ENCODE data around the gene BCL6B.
"Not testable (repeated sequence)": the region's sequence is repeated elsewhere in the genome, so short reads cannot be mapped to it uniquely, and the experiment has no call there.

The BCL6B gene, protein sequence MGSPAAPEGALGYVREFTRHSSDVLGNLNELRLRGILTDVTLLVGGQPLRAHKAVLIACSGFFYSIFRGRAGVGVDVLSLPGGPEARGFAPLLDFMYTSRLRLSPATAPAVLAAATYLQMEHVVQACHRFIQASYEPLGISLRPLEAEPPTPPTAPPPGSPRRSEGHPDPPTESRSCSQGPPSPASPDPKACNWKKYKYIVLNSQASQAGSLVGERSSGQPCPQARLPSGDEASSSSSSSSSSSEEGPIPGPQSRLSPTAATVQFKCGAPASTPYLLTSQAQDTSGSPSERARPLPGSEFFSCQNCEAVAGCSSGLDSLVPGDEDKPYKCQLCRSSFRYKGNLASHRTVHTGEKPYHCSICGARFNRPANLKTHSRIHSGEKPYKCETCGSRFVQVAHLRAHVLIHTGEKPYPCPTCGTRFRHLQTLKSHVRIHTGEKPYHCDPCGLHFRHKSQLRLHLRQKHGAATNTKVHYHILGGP

GRCh38 chr17:7022781-7023571 is at the start of gene BCL6B:
TSS of gene BCL6B (plus strand) at chr17:7023050. CDS start at chr17:7023672, 622 bp downstream.
- DNase-seq (ENCODE audit: low read depth), result no peak

GRCh38 chr17:6979440-6979839 is 43.4 kb upstream of the BCL6B start:
- not testable (repeated sequence) for DNase-seq (ENCODE audit: low read depth)

DNA sequence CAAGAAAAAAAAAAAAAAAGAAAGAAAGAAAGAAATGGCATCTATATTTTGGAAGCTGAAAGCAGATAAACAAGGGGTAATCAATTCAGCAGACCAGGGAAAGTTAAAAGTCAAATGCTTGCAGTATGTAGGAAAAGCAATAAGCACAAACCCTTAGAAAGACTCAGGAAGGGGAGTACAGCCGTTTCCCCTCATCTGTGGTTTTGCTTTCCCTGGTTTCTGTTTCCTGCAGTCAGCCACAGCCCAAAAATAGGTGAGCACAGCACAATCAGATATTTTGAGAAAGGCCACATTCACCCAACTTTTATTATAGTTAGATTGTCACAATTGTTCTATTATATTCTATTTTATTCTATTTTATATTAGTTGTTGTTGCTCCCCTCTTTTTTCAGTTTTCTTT is 41.4 kb upstream of the BCL6B start:
- no peak for DNase-seq (ENCODE audit: low read depth)

GRCh38 chr17:6985266-6985665 is 37.6 kb upstream of the BCL6B start:
- DNase-seq (ENCODE audit: low read depth), result no peak

- no peak for DNase-seq (ENCODE audit: low read depth)
Measured at GRCh38 chr17:6986676-6987075, 36.2 kb upstream of the BCL6B start.

GRCh38 chr17:6989779-6990178 is 33.1 kb upstream of the BCL6B start:
- no peak for DNase-seq (ENCODE audit: low read depth)

DNA sequence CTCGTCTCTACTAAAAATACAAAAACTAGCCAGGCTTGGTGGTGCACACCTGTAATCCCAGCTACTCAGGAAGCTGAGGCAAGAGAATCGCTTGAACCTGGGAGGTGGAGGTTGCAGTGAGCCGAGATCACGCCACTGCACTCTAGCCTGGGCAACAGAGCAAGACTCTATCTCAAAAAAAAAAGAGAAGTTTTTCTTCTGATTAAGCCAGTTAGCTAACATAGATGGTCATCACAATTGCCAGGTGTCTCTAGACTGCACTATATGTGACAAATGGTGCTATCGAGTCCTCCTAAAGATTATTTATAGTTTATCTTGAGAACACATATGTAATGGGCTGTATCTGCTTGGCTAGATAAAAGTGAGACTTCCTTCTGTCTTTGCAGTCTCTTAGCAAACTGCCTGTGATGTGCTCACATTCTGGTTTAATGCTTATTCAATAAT is 29.2 kb upstream of the BCL6B start:
- DNase-seq (ENCODE audit: low read depth), result not testable (repeated sequence)

DNA sequence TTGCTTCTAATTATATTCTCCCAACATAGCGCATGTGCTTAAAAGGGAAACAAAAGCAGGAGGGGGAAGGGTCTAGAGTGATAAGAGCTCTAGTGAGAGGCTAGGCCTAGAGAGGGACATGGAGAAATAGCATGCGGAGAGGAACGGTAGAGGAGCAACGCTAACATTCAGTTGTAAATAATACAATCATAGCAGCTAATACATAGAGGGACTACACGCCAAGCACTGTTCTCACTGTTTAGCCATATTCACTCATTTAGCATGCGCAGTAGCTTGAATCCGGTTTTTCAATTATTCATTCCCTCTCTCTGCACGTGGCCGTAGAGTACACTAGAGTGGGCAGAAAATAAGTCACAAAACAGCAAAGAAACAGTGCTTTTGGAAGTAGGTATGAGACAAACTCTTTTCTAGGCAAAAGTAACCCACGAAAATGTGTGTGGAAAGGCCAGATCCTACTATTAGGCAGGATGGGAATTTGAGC is 28.7 kb upstream of the BCL6B start:
- DNase-seq (ENCODE audit: low read depth), result no peak

GRCh38 chr17:6994666-6995256 is 28.1 kb upstream of the BCL6B start:
- DNase-seq (ENCODE audit: low read depth), result no peak

DNA sequence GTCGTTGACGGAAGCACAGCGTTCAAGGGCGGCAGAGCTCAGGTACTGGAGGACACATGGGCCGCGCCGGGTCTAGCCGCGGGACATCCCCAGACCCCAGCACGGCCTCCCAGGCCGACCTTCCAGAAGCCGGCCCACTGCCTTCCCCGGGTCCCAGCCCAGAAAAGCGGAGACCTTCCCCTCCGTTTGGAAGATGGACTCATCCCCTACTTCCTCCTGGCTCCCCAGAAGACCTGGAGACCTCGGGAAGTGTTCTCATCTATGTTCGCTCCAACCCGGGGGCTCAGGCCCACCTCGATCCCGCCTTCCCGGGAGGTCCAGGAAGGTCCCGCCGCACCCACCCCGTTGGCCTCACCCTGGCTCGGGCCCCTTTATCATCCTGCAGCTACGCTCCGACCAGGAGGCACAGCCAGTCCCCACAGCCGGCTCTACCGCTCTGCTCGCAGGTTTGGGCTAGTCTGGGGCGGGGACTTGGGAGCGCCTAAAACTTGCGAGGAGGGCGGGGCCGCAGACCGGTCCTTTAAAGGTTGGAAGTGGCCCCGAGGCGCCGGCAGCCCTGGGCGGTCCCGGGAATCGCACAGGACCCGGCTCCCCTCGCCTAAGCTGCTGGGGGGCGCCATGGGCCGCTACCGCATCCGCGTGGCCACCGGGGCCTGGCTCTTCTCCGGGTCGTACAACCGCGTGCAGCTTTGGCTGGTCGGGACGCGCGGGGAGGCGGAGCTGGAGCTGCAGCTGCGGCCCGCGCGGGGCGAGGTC is 27.2 kb upstream of the BCL6B start, which contains the start of gene ALOX12:
Gene ALOX12, plus strand, starts transcription at position 550 of the 756 bp plus-strand sequence. Its CDS starts 69 bp downstream, at position 619.
- DNase-seq (ENCODE audit: low read depth), result no peak

DNA sequence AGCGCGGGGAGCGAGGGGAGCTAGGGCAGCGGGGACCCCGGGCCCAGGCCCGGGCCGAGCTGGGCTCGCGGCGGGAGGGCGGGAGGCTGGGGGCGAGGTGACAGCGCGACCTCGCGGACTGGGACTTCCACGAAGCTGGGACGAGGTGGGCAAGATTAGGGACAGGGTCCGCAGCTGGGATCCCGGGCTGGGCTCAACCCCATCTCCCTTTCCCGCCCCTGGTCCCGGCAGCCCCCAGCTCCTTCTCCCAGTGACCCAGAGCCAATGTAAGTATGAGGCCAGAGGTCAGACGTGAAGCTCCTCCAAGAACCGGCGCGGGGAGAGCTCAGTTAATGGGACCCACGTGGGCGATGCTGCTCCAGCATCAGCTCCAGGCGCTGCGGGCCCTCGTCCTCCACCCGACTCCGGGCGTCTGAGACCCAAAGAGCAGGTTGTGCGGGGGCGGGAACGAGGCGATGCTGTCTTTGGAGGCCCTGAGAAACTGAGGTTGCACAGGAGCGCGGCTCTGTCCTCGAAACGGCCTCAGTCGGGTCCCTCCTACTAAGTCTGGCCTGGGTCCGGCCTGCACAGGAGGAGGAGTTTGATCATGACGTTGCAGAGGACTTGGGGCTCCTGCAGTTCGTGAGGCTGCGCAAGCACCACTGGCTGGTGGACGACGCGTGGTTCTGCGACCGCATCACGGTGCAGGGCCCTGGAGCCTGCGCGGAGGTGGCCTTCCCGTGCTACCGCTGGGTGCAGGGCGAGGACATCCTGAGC is 26.4 kb upstream of the BCL6B start:
- no peak for DNase-seq (ENCODE audit: low read depth)

GRCh38 chr17:6997171-6997570 is 25.7 kb upstream of the BCL6B start:
- DNase-seq (ENCODE audit: low read depth), result no peak

- no peak for DNase-seq (ENCODE audit: low read depth)
Measured at GRCh38 chr17:6998855-6999508, 23.9 kb upstream of the BCL6B start.

DNA sequence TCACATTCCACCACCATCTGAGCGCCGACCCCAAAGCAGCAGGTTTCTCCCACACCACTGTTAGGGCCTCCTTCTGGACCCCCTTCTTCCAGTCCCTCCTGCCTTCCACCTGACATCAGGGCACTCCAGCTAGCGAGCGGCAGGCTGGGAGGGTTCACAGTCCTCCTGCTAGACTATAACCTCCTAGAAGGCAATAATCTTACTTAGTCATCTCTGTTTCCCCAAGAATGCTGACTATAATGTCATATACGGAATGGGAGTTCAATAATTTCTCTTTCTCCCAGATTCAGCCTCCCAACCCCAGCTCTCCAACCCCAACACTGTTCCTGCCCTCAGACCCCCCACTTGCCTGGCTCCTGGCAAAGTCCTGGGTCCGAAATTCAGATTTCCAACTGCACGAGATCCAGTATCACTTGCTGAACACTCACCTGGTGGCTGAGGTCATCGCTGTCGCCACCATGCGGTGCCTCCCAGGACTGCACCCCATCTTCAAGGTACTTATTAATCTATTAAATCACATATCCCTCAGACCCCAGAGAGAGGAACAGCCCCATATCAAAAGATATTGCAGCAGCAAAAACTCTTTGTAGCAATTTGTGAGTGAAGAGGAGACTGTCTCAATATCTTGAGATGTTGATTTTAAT is 21.4 kb upstream of the BCL6B start:
- DNase-seq (ENCODE audit: low read depth), result no peak

GRCh38 chr17:7002288-7003047 is 20.4 kb upstream of the BCL6B start:
- no peak for DNase-seq (ENCODE audit: low read depth)

- no peak for DNase-seq (ENCODE audit: low read depth)
Measured at GRCh38 chr17:7003745-7004144, 19.1 kb upstream of the BCL6B start.

DNA sequence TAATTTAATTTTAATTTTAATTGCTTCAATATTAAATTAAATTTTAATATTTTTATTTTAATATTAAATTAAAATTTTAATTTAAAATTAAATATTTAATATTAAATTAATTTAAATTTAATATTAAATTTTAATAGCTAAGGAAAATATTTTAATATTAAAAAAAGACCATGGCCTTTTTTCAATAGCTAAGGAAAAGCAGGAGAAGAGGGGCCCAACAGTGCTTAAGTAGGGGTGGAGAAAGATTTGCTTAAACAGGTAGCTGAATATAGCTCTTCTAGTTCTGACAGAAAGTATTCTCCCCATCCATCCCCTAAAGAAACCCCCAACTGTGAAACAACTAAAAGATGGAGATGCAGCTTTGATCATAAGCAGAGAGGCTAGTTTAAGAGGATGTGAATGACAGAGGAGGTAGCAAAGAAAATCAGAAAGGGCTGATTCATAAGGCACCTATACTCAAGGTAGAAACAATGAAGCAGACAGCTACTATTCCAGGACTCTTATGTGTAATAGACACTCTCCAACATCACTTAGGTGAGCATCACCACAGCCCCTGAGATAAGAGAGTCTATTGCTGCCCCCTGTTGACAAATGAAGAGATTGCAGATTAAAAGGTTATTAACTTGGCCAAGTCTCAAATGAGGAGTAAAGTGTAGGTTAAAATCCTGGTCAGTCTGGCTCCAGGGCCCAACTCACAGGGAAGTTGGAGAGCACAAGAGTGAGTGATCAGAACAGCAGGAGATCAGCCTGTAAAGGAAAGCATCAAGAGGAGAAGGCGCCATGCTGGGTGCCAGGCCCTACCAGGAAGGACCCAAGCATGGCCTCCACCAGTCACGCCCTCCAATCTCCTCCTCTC is 18.2 kb upstream of the BCL6B start:
- no peak for DNase-seq (ENCODE audit: low read depth)

DNA sequence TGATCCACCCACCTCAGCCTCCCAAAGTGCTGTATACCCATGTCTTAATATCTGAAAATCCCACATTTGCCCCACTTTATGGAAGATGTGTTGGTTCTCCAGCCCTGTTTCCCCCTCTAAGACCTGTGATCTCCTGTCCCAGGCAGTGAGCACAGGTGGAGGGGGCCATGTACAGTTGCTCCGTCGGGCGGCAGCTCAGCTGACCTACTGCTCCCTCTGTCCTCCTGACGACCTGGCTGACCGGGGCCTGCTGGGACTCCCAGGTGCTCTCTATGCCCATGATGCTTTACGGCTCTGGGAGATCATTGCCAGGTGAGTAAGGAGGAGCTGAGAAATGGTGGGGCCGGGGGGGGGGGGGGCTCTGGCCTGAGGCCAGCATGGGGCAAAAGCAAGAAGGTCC is 17.1 kb upstream of the BCL6B start:
- DNase-seq (ENCODE audit: low read depth), result no peak
